Naive B cell (primary cell): ENCODE results near the gene STXBP6. TPM values are rescaled to one million over a fixed set of nuclear protein-coding genes. Genes with fewer than 3 reads are reported as not detected.
"Not testable (repeated sequence)": the region's sequence is repeated elsewhere in the genome, so short reads cannot be mapped to it uniquely, and the experiment has no call there.

Experiments used
- ATAC-seq, 2 donors: fragments of 150-1000 bp; cut with Tn5 transposase; 2 replicates each; pipeline ENCODE4 v1.10.0; 2021; ENCODE audit warnings: low read depth in 2 of 2, mild to moderate bottlenecking in 2 of 2, moderate library complexity in 2 of 2
- DNase-seq: peaks from one replicate; pipeline ENCODE4 v3.0.0; 2022
- H3K27ac Mint-ChIP-seq, 6 donors: one replicate each; pipeline ENCODE4 v1.8.0; 2020 to 2022; ENCODE audit warnings: mild to moderate bottlenecking in 6 of 6, mixed read lengths in 6 of 6, moderate library complexity in 5 of 6, inconsistent platforms in 2 of 6
- H3K27me3 Mint-ChIP-seq, 3 donors: one replicate each; pipeline ENCODE4 v1.8.0; 2021 to 2022; ENCODE audit warnings: mixed read lengths in 3 of 3, mild to moderate bottlenecking in 1 of 3
- H3K36me3 Mint-ChIP-seq, 2 donors: one replicate each; pipeline ENCODE4 v1.8.0; 2020 to 2022; ENCODE audit warnings: mixed read lengths in 2 of 2, inconsistent platforms in 1 of 2, mild to moderate bottlenecking in 1 of 2
- H3K4me1 Mint-ChIP-seq, 3 donors: one replicate each; pipeline ENCODE4 v1.8.0; 2020 to 2022; ENCODE audit warnings: mixed read lengths in 3 of 3, inconsistent platforms in 1 of 3, mild to moderate bottlenecking in 1 of 3, moderate library complexity in 1 of 3
- H3K4me3 Mint-ChIP-seq, 8 donors: one replicate each; pipeline ENCODE4 v1.8.0; 2020 to 2022; ENCODE audit warnings: mild to moderate bottlenecking in 8 of 8, mixed read lengths in 8 of 8, moderate library complexity in 8 of 8, inconsistent platforms in 2 of 8
- H3K9me3 Mint-ChIP-seq, 7 donors: one replicate each; pipeline ENCODE4 v1.8.0; 2020 to 2022; ENCODE audit warnings: mixed read lengths in 7 of 7, mild to moderate bottlenecking in 5 of 7, inconsistent platforms in 2 of 7, moderate library complexity in 1 of 7
- polyA plus RNA-seq, 6 donors: library from polyadenylated mRNA; unstranded; fragments of 300-500 nt; fragmentation: Illumina TruSeq; gene quantifications; one replicate each; pipeline ENCODE4 v1.2.3, GENCODE V29; 2021; ENCODE audit warnings: low read depth in 6 of 6

Gene STXBP6
- polyA plus RNA-seq, 6 donors from 2014 or later, result not detected

DNA sequence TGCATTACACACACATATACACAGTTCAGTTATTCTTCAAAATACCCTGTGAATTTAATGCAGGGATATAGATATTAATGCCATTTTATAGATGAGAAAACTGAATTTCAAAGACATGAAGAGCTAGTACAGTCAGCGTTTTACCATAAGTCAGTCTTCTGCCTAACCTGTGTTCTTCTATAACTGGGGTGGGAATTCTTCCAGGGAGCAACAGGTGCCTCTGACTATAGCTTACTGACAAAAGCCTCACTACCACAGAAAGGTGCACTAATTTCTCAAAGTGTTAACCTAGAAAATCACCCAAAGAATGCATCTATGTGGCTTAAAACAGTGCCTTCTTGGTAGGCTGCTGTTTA, 84.4 kb downstream of the STXBP6 start:
- no peak overlapping the region for H3K27ac Mint-ChIP-seq
- no peaks in the 10 kb centered on the region for H3K4me1 Mint-ChIP-seq
- H3K36me3 Mint-ChIP-seq, result no peaks in the 10 kb centered on the region
- ATAC-seq (no peak), DNase-seq (no peak)
- H3K9me3 Mint-ChIP-seq, result no peaks in the 10 kb centered on the region
- no peak overlapping the region for H3K4me3 Mint-ChIP-seq
- H3K27me3 Mint-ChIP-seq, result peaks cover 3 to 8% (median 5%) of the 10 kb centered on the region in 3 donors

DNA sequence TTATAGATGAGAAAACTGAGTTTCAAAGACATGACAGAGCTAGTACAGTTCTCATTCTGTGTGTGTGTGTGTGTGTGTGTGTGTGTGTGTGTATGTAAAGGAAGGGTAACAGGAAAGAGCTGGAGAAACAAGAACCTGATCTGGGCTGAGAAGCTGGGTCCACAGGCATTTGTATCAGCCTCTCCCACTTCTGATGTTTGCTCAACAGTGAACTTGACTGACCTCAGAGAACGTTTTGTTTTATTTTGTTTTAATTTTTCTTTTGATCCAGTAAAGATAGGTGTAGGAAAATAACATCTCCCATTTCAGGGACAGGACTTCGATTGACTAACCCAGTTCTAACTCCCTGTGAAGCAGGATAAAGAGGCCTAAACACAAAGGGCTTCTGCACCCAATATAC, 85.4 kb downstream of the STXBP6 start:
- Mint-ChIP-seq H3K27ac (peak overlapping the region in 1 of 6 donors; percentile 44), H3K4me3 (no peak overlapping the region), H3K36me3 (no peaks in the 10 kb centered on the region), H3K27me3 (peaks cover 3 to 8% (median 5%) of the 10 kb centered on the region in 3 donors), H3K9me3 (no peaks in the 10 kb centered on the region), H3K4me1 (no peaks in the 10 kb centered on the region)
- DNase-seq (no peak), ATAC-seq (no peak)

DNA sequence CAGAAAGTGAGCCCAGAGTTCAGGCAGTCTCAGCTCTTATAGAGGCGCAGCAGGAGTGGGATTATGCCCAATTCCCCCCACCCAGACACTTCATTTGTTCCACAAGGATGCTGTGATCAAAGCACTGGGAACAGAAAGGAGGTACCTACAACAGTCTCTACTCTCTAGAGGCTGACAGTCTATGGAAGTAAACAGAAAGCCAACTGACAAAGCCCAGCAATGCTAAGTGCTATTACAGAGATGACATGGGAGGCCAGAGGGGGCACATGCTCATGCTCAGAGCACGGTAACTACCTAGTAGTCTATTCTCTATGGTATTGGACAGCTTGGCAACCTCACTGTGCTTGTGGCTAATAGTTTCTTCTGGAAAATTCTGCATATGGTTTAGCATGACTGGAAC, 85.9 kb downstream of the STXBP6 start:
- Mint-ChIP-seq H3K36me3 (no peaks in the 10 kb centered on the region), H3K4me1 (no peaks in the 10 kb centered on the region), H3K4me3 (no peak overlapping the region), H3K27ac (no peak overlapping the region), H3K9me3 (no peaks in the 10 kb centered on the region), H3K27me3 (peaks cover 3 to 11% (median 5%) of the 10 kb centered on the region in 3 donors)
- no peak for DNase-seq
- no peak for ATAC-seq

DNA sequence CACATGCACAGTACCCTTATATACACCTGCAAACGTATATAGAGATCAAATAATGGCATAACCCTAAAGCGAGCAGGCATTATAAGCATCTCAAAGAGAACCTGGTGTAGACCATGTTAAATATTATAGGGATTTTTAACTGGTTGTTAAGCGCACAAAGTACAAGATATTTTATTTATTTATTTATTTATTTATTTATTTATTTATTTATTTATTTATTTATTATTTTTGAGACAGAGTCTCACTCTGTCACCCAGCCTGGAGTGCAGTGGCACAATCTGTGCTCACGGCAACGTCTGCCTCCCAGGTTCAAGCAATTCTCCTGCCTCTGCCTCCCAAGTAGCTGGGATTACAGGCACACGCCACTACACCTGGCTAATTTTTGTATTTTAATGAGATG, 87.8 kb downstream of the STXBP6 start:
- H3K4me3 Mint-ChIP-seq, H3K4me1 Mint-ChIP-seq, H3K36me3 Mint-ChIP-seq, DNase-seq, H3K27ac Mint-ChIP-seq, H3K9me3 Mint-ChIP-seq, ATAC-seq: not testable (repeated sequence)
- peaks cover 3 to 17% (median 5%) of the 10 kb centered on the region in 3 donors for H3K27me3 Mint-ChIP-seq

- no peaks in the 10 kb centered on the region for H3K36me3 Mint-ChIP-seq
- H3K27ac Mint-ChIP-seq, result no peak overlapping the region
- no peak for ATAC-seq
- no peaks in the 10 kb centered on the region for H3K4me1 Mint-ChIP-seq
- no peak overlapping the region for H3K4me3 Mint-ChIP-seq
- H3K9me3 Mint-ChIP-seq, result no peaks in the 10 kb centered on the region
- H3K27me3 Mint-ChIP-seq, result peaks cover 0 to 11% (median 3%) of the 10 kb centered on the region in 3 donors
- no peak for DNase-seq
Measured at GRCh38 chr14:24960816-24961215, 89.1 kb downstream of the STXBP6 start.

DNA sequence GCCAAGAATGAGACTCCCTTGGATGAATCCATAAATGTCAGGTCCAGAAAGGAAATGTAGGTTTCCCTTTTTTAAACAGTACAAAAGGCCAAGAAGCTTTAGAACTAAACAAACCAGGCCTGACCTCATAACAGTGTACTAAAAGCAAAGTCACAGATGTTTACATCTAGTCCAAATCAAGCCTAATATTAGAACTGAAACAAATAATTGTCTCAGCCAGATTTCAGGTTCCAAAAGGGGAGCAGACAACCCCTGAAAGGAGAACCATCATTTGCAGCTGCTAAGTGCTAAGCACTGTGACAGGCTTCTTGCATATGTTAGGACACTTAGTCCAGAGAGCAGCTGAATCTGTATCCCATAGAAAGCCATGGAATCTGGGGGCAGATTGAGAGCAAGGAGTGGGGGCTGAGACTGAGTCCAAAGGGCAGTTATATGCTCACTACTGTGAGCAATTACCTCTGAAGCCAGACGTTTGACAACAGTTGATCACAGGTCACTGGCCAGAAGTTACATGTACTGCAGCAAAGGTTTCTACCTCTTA, 90.1 kb downstream of the STXBP6 start:
- Mint-ChIP-seq H3K36me3 (no peaks in the 10 kb centered on the region), H3K9me3 (peaks cover 0 to 3% (median 0%) of the 10 kb centered on the region in 7 donors), H3K4me1 (no peaks in the 10 kb centered on the region), H3K4me3 (no peak overlapping the region), H3K27me3 (peaks cover 6 to 21% (median 8%) of the 10 kb centered on the region in 3 donors), H3K27ac (no peak overlapping the region)
- ATAC-seq (no peak), DNase-seq (no peak)

- peaks cover 5 to 33% (median 16%) of the 10 kb centered on the region in 3 donors for H3K27me3 Mint-ChIP-seq
Measured at GRCh38 chr14:24958271-24958670, 91.7 kb downstream of the STXBP6 start.

GRCh38 chr14:24957814-24958213, 92.1 kb downstream of the STXBP6 start:
- H3K27me3 Mint-ChIP-seq, result peaks cover 10 to 38% (median 19%) of the 10 kb centered on the region in 3 donors
- H3K4me1 Mint-ChIP-seq, result no peaks in the 10 kb centered on the region
- ATAC-seq (no peak), DNase-seq (no peak)
- peaks cover 0 to 8% (median 1%) of the 10 kb centered on the region in 7 donors for H3K9me3 Mint-ChIP-seq
- no peak overlapping the region for H3K27ac Mint-ChIP-seq
- H3K4me3 Mint-ChIP-seq, result no peak overlapping the region
- peaks cover 7 to 10% of the 10 kb centered on the region in 2 donors for H3K36me3 Mint-ChIP-seq

More at GRCh38 chr14:24958271-24958670, 91.7 kb downstream of the STXBP6 start:
- Mint-ChIP-seq H3K4me1 (no peaks in the 10 kb centered on the region), H3K36me3 (peaks cover 3 to 5% of the 10 kb centered on the region in 2 donors), H3K27ac (no peak overlapping the region), H3K4me3 (no peak overlapping the region), H3K9me3 (peaks cover 0 to 4% (median under 1%) of the 10 kb centered on the region in 7 donors)
- ATAC-seq (no peak), DNase-seq (no peak)

DNA sequence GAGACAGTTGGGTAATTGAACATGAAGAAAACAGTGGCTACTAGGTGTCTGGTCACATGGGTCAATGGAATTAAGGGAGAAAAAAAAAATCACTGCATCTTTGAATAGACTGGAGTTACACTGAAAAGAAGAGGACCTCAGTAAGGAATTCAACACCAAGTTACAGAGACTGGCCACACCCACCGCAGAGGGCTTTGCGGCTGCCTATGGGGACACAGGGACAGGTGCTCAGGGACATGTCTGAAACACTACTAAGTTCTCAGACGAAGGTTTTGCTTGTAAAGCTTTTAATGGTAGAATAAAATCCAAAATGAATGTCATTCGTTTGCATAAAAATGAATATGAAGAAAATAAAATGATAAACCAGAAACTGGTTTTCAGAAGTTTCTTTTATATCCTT, 93.8 kb downstream of the STXBP6 start:
- no peak overlapping the region for H3K27ac Mint-ChIP-seq
- ATAC-seq, result no peak

GRCh38 chr14:24954700-24955037, 95.3 kb downstream of the STXBP6 start:
- no peak for ATAC-seq
- Mint-ChIP-seq H3K9me3 (peaks cover 0 to 18% (median 2%) of the 10 kb centered on the region in 7 donors), H3K4me3 (no peak overlapping the region)

More for the DNA sequence above, 93.8 kb downstream of the STXBP6 start:
- DNase-seq, result no peak
- Mint-ChIP-seq H3K4me3 (no peak overlapping the region), H3K36me3 (peaks cover 7 to 10% of the 10 kb centered on the region in 2 donors), H3K4me1 (no peaks in the 10 kb centered on the region), H3K27me3 (peaks cover 10 to 40% (median 19%) of the 10 kb centered on the region in 3 donors), H3K9me3 (peaks cover 0 to 12% (median 1%) of the 10 kb centered on the region in 7 donors)

DNA sequence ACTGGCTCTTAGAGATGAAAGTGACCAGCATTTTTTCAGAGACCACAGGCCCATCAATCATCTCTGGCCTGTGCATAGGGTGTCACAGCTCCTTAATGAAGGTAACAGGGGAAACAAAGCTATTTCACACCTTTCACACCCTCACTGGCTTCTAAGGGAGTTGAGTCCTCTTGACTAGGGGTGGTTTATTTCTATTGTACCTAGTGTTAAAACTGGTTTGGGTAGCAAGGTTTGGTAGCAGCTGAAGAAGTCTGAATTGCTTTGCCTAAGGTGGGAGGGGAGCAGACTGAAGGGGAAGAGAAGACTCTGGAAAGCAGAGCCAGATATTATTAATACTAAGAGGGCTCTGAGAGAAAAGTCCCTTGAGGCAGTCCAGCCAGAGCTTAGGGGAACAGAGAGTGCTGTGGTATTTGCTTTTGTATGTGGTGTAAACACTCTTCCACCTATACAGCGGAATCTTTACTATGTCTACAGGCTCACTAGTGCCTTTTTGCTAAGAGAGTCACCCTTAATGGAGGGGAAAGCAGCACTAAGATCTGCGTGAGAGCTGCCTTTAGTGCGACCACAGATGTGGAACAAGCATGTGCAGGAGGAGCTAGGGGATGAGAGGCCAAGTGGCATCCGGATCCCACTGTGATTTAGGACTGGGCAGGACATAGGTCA, 95.8 kb downstream of the STXBP6 start:
- Mint-ChIP-seq H3K36me3 (peaks cover 7 to 10% of the 10 kb centered on the region in 2 donors), H3K27ac (peak overlapping the region in 2 of 6 donors; percentile 58 to 62), H3K9me3 (peaks cover 0 to 18% (median 2%) of the 10 kb centered on the region in 7 donors), H3K27me3 (peaks cover 10 to 38% (median 19%) of the 10 kb centered on the region in 3 donors), H3K4me3 (no peak overlapping the region), H3K4me1 (no peaks in the 10 kb centered on the region)
- ATAC-seq (no peak), DNase-seq (no peak)

More at GRCh38 chr14:24954700-24955037, 95.3 kb downstream of the STXBP6 start:
- Mint-ChIP-seq H3K27ac (no peak overlapping the region), H3K36me3 (peaks cover 7 to 10% of the 10 kb centered on the region in 2 donors), H3K27me3 (peaks cover 10 to 40% (median 19%) of the 10 kb centered on the region in 3 donors), H3K4me1 (no peaks in the 10 kb centered on the region)
- no peak for DNase-seq

- Mint-ChIP-seq H3K27me3 (peaks cover 10 to 30% (median 19%) of the 10 kb centered on the region in 3 donors), H3K9me3 (peaks cover 0 to 18% (median 2%) of the 10 kb centered on the region in 7 donors), H3K4me1 (no peaks in the 10 kb centered on the region), H3K4me3 (no peak overlapping the region), H3K36me3 (peaks cover 7 to 10% of the 10 kb centered on the region in 2 donors), H3K27ac (no peak overlapping the region)
- ATAC-seq (no peak), DNase-seq (no peak)
Measured at GRCh38 chr14:24952851-24953666, 96.9 kb downstream of the STXBP6 start.

- no peak for DNase-seq
- H3K9me3 Mint-ChIP-seq, result peaks cover under 1 to 15% (median 4%) of the 10 kb centered on the region in 7 donors
- no peak overlapping the region for H3K4me3 Mint-ChIP-seq
- no peak for ATAC-seq
- H3K27me3 Mint-ChIP-seq, result peaks cover 13 to 20% (median 14%) of the 10 kb centered on the region in 3 donors
- no peak overlapping the region for H3K27ac Mint-ChIP-seq
- H3K36me3 Mint-ChIP-seq, result peaks cover 4 to 5% of the 10 kb centered on the region in 2 donors
- no peaks in the 10 kb centered on the region for H3K4me1 Mint-ChIP-seq
Measured at GRCh38 chr14:24948261-24948847, 101.6 kb downstream of the STXBP6 start.
